ENCODE measurements around the gene ZNF45.
"Not testable (repeated sequence)": the region's sequence is repeated elsewhere in the genome, so short reads cannot be mapped to it uniquely, and the experiment has no call there.

ZNF45 gene

DNA sequence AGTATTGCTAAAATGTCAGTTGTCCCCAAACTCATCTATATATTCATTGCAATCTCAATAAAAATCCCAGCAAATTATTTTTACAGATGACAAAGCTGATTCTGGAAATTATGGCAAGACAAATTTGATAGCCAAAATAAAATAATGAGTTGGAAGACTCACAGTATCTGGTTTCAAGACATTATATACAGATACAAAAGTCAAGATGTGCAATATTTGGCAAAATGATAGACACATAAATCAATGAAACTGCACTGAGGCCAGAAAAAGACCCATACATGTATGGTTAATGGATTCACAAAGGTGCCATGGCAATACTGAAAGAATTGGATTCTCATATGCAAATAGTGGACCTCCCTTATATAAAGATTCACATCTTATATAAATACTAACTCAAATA lies 24.2 kb downstream of the ZNF45 start:
- no peak for DNase-seq

DNA sequence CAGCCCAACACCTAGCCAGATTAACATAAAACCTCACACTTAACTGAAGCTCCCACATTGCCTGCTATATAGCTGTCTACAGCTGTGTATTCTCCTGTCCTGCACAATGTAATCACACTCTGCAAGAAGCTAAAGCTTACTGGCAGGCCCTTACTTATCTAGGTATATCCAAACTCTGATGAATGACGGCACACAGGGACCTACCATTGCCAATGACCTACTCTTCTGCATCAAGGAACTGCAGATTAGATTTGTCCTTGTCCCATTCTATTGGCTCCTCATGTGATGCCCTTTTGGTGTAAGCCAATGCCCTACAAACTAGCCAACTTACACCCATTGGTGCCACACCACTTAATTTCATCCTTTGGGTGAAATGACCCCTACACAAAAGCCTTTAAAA lies 26.4 kb downstream of the ZNF45 start:
- no peak for DNase-seq

DNA sequence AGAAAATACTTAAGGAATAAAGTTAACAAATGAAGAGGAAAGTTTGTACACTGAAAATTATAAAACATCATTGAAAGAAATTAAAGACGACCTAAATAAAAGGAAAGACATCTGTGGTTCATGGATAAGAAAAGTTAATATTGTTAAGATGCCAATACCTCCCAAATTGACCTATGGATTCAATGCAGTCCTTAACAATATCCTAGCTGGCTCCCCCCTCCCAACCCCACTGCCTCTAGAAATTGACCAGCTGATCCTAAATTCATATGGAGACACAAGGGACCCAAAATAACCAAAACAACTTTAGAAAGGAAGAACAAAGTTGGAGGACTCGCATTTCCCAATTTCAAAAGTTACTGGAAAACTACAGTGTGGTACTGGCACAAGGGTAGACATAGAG lies 28.3 kb downstream of the ZNF45 start:
- no peak for DNase-seq

DNA sequence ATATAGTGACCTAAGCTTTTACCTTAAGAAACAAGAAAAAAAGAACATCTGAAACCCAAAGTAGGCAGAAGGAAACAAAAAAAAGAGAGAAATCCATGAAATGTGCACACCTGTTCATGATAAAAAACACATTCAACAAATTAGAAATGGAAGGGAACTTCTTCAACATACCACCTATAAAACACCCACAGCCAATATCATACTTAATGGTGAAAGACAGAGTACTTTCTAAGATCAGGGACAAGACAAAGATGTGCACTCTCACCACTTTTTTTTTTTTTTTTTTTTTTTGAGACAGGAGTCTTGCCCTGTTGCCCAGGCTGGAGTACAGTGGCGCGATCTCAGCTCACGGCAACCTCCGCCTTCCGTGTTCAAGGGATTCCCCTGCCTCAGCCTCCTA lies 29.2 kb downstream of the ZNF45 start:
- DNase-seq = no peak

DNA sequence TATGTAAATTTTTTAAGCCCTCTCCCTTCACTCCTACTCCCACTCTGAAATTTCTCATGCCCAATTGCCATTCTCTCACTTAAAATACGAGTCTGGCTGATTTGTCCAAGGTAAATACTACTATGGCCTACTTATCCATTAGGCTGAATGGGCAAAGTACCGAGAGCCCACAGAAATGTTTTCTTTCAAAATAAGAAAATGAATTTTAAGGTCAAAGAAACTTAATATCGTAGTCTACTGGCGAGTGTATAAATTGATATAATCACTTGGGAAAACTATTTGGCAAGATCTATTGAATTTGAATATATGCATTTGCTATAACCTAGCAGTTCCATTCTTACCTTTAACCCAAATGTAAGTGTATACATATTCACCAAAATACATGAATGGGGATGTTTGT lies 32.7 kb downstream of the ZNF45 start:
- DNase-seq = no peak

DNA sequence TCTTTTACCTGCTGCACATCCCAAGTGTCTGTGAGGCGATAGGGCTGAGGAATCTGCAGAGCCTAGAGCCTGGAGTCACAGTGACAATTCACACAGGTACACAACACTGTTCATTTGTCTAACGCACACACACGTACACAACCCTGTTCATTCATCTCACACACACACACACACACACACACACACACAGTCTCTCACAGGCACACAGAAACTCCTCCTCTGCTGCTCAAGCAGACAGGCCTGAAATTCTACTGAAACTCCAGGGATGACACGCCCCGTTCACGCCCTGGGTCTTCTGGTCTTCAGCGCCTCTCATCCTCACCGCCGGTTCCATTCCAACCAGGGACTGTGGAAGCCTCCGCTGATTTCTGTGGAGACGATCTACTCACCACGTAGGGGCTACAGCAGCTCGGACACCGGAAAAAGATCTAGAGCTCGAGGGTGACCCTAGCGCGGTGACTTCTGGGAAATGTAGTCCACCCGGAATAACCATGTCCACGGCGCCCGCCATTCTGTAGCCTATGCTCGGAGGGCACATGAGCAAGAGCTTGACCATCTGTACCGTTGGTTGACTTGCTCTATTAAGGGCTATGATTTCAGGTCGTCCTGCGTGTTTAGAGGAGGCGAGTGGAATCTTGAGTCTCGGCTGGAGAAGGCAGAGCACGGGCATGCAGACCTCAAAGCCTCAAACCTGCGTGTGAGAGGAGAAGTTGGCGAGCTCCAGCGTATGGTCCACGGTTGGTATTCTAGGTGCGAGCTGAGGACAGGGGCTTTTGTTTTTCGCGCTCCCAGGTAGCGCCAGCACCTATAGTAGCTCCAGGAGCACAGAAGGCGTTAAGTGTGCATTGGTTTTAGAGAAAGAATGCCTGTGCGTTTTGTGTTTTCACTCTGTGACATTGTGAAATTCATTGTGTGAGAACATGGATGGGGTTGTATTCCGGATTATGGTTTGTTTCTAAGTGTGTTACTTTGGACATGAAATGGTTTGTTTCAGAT lies 33.4 kb downstream of the ZNF45 start:
- peak; percentile 68 for DNase-seq

DNA sequence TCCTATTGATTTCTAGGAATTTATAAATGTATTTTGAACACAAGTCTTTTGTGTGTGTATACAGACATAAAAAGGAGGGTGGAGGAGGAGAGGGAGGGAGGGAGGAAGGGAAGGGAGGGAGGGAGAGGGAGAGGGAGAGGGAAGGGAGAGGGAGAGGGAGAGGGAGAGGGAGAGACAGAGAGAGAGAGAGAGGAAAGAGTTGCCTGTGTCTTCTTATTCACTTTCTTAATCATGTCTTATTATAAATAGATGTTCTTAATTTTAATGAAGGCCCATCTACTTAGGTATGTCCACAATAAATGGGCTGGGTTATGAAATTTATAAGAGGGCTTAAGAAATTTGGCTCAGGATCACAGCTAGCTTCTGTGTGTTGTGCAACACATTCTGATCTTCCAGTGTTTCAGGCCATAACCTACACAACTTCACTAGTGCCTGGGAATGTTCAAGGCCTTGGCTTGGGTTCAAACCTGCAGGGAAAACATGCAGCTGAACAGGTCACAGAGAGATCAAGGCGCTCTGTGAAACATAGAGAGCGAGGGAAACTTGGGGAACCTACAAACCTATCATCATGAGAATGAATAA lies 39.3 kb downstream of the ZNF45 start:
- DNase-seq = no peak

DNA sequence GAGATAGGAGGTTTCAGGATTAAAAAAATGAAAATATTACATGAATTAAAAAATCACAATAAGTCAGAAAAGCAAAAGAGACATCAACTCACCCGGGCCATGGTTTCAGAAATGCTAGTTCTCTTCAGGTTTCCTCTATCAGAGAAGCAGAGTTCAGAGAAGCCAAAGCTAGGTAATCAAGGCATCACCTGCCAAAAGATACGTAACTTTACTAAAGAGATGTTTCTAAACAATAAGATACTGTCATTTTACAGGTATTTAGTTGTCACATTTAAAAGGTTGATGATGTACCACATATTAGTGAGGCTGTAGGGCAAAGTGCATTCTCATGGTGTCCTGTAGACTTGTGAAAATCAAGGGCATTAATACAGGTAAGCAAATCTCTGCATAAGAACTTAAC lies 51.2 kb downstream of the ZNF45 start, which contains the start of gene ZNF404:
Gene ZNF404 (minus strand): TSS at position 101 of the 400 bp plus-strand sequence.
- no peak for DNase-seq

DNA sequence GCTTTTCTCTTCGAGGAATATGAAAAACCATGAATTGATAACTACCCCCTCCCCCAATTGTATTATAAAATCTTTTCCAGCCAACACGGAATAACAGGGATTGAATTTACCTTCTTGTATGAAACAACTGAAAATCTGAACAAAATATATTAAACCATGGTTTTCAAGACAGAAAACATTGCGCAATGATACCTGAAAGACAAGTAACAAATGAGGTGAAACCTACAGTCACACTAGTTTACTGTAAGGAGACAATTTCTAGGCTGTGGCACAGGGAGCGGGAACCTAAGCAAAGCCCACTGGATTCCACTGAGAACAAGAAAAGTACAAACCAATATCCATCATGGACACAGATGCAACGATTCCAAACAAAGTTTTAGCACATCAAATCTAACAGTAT lies 54.6 kb downstream of the ZNF45 start:
- DNase-seq = no peak

DNA sequence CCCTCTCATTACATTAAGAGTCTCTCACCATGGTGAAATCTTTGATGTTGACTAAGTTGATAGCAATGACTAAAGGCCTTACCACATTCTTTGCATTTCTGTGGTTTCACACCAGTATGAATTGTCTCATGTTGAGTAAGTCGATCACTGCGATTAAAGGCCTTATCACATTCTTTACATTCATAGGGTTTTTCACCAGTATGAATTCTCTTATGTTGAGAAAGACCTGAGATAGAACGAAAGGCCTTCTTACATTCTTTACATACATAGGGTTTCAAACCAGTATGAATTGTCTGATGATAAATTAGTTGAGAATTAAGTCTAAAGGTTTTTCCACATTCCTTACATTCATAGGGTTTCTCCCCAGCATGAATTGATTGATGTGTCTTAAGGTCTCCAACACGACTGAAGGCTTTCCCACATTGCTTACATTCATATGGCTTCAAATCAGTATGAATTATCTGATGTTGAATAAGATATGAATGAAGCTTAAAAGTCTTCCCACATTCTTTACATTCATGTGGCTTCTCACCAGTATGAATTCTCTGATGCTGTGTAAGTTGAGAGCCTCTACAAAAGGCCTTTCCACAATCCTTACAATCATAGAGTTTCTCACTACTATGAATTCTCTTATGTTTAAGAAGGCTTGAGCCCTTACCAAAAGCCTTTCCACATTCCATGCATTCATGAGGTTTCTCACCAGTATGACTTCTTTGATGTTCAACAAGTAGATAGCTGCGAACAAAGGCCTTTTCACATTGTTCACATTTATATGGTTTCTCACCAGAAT lies 62.3 kb downstream of the ZNF45 start:
- no peak for DNase-seq

DNA sequence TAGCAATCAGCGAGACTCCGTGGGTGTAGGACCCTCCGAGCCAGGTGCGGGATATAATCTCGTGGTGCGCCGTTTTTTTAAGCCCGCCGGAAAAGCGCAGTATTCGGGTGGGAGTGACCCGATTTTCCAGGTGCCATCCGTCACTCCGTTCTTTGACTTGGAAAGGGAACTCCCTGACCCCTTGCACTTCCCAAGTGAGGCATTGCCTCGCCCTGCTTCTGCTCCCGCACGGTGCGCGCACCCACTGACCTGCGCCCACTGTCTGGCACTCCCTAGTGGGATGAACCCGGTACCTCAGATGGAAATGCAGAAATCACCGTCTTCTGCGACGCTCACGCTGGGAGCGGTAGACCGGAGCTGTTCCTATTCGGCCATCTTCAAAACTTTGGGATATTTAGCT lies 68.2 kb downstream of the ZNF45 start:
- DNase-seq = not testable (repeated sequence)

All from NCI-H2171 treated with DMSO at 0.1 percent for 48 hours (cell line).